K562 (cell line): ENCODE measurements around the gene ZNRD2. TPM values are rescaled to one million over a fixed set of nuclear protein-coding genes. Genes with fewer than 3 reads are reported as not detected.

Source experiments
- ATF7 ChIP-seq: fragments of 450-650 bp; IDR thresholded peaks from 2 replicates; pipeline ENCODE4 v1.7.1; 2014; ENCODE audit warnings: mild to moderate bottlenecking, moderate library complexity
- BHLHE40 ChIP-seq: IDR thresholded peaks from 2 replicates; pipeline ENCODE4 v1.6.1; 2011; ENCODE audit warnings: low read length, improper control_type of control experiment
- CREB1 ChIP-seq, 2 experiments: sonication (generic) in 1 of 2; formaldehyde crosslinking in 1 of 2; IDR thresholded peaks; 2 replicates each; pipeline versions ENCODE4 v1.6.1 to v1.8.0; 2012 to 2022; ENCODE audit warnings: inconsistent platforms in 1 of 2, mild to moderate bottlenecking in 1 of 2, missing genetic modification reagents in 1 of 2, moderate library complexity in 1 of 2
- DPF2 ChIP-seq: fragments of 450-650 bp; IDR thresholded peaks from 2 replicates; pipeline ENCODE4 v1.6.1; 2016
- E2F3 ChIP-seq: fragments of 250-450 bp; sonication (Bioruptor Pico); IDR thresholded peaks from 2 replicates; pipeline ENCODE4 v1.4.0; 2020; ENCODE audit warnings: mild to moderate bottlenecking
- FOXM1 ChIP-seq, 2 experiments: fragments of 450-650 bp in 1 of 2; sonication (generic) in 1 of 2; formaldehyde crosslinking in 1 of 2; IDR thresholded peaks; 2 replicates each; pipeline versions ENCODE4 v1.6.1 to v1.9.0; 2017 to 2022; ENCODE audit warnings: low read depth in 2 of 2, mild to moderate bottlenecking in 2 of 2, missing genetic modification reagents in 1 of 2, moderate library complexity in 1 of 2
- IRF9 ChIP-seq: fragments of 450-650 bp; IDR thresholded peaks from 2 replicates; pipeline ENCODE4 v1.6.1; 2016; ENCODE audit warnings: missing biosample characterization, missing genetic modification characterization
- NBN ChIP-seq: fragments of 450-650 bp; IDR thresholded peaks from 2 replicates; pipeline ENCODE4 v1.6.1; 2016; ENCODE audit warnings: low read depth, mild to moderate bottlenecking
- NEUROD1 ChIP-seq: fragments of 150-350 bp; IDR thresholded peaks from 2 replicates; pipeline ENCODE4 v1.6.1; 2014; ENCODE audit warnings: borderline replicate concordance, low read length, low read depth; ENCODE audit not compliant: partially characterized antibody
- NKRF ChIP-seq: fragments of 450-650 bp; IDR thresholded peaks from 2 replicates; pipeline ENCODE4 v1.6.1; 2016; ENCODE audit warnings: borderline replicate concordance
- RCOR1 ChIP-seq, 2 experiments: IDR thresholded peaks; 2 replicates each; pipeline ENCODE4 v1.6.1; 2012; ENCODE audit warnings: low read depth in 2 of 2, low read length in 2 of 2, borderline replicate concordance in 1 of 2, improper control_type of control experiment in 1 of 2
- SMARCC2 ChIP-seq: fragments of 450-650 bp; IDR thresholded peaks from 2 replicates; pipeline ENCODE4 v1.6.1; 2017; ENCODE audit warnings: antibody characterized with exemption, moderate library complexity, mild to moderate bottlenecking, low read depth
- STAG1 ChIP-seq: sonication (generic); formaldehyde crosslinking; IDR thresholded peaks from 2 replicates; pipeline ENCODE4 v1.5.0; 2020; ENCODE audit warnings: missing genetic modification reagents, borderline replicate concordance
- USF2 ChIP-seq: sonication (generic); formaldehyde crosslinking; IDR thresholded peaks from 2 replicates; pipeline ENCODE4 v1.5.0; 2020; ENCODE audit warnings: missing genetic modification reagents
- ZBTB26 ChIP-seq: fragments of 450-650 bp; formaldehyde crosslinking; IDR thresholded peaks from 2 replicates; pipeline ENCODE4 v1.4.0; 2022; ENCODE audit warnings: missing genetic modification characterization
- ZBTB5 ChIP-seq: fragments of 450-650 bp; IDR thresholded peaks from 2 replicates; pipeline ENCODE4 v1.6.1; 2017; ENCODE audit warnings: antibody characterized with exemption
- ZBTB8A ChIP-seq: fragments of 450-650 bp; IDR thresholded peaks from 2 replicates; pipeline ENCODE4 v1.6.1; 2018; ENCODE audit warnings: mild to moderate bottlenecking, moderate library complexity; ENCODE audit not compliant: partially characterized antibody
- ZNF121 ChIP-seq: sonication (generic); formaldehyde crosslinking; conservative IDR thresholded peaks from 2 replicates; pipeline ENCODE4 v1.8.0; 2022; ENCODE audit warnings: missing genetic modification reagents
- ZNF253 ChIP-seq: fragments of 250-450 bp; sonication (Bioruptor Pico); conservative IDR thresholded peaks from 2 replicates; pipeline ENCODE4 v1.6.1; 2021; ENCODE audit warnings: mild to moderate bottlenecking
- ZNF444 ChIP-seq: fragments of 250-450 bp; sonication (Bioruptor Pico); IDR thresholded peaks from 2 replicates; pipeline ENCODE4 v1.4.0; 2020; ENCODE audit warnings: mild to moderate bottlenecking, moderate library complexity
- ZNF780A ChIP-seq: fragments of 250-450 bp; sonication (Bioruptor Pico); IDR thresholded peaks from 2 replicates; pipeline ENCODE4 v1.5.0; 2021; ENCODE audit warnings: mild to moderate bottlenecking
- polyA plus RNA-seq, 8 experiments: library from polyadenylated mRNA; depleted of rRNA in 4 of 8; stranded (reverse) in 5 of 8; unstranded in 3 of 8; fragments of >200 nt; fragmentation: Nextera tagmentation in 2 of 8; fragmentation: Illumina TruSeq in 1 of 8; extraction: Ambion mirVana in 2 of 8; extraction: Trizol in 1 of 8; gene quantifications; 2 replicates each; pipeline versions ENCODE4 v1.2.1 to v1.2.3, GENCODE V29; 2011 to 2014; ENCODE audit warnings: inconsistent platforms in 1 of 8, missing spikeins in 1 of 8
- total RNA-seq, 7 experiments: library from RNA; depleted of rRNA in 6 of 7; stranded (reverse); fragments of >200 nt in 6 of 7; fragmentation: Illumina TruSeq in 2 of 7; extraction: Trizol in 2 of 7; gene quantifications; 2 replicates each; pipeline versions ENCODE4 v1.2.1 to v1.2.3, GENCODE V29; 2011 to 2021; ENCODE audit warnings: low replicate concordance in 1 of 7

Gene ZNRD2
- total and polyA plus RNA-seq, 9 of the 15 experiments (the other 6 are each of a cell fraction or from before 2014, with no cell fraction given): 13.4 to 129 (median 60.4) TPM

GRCh38 chr11:65571940-65572339 is 1.7 kb downstream of the ZNRD2 start (continued):
- TF ChIP-seq IRF9: no peak
- TF ChIP-seq FOXM1 (IDR thresholded peaks at IDR 0.05; ENCODE audit: low read depth): no peak
- TF ChIP-seq FOXM1 (CRISPR knock-in tag; IDR thresholded peaks at IDR 0.05; ENCODE audit: low read depth): 0 out of 2 replicates have a peak, but pooled peaks have one; percentile 12
- TF ChIP-seq USF2 (CRISPR knock-in tag): no peak
- TF ChIP-seq ZNF444 (CRISPR knock-in tag): no peak
- TF ChIP-seq SMARCC2: no peak
- TF ChIP-seq ZNF253 (CRISPR knock-in tag): no peak
- no peak for TF ChIP-seq CREB1 (IDR thresholded peaks at IDR 0.05)
- no peak; the same call in 1 of the 2 replicates for TF ChIP-seq CREB1 (CRISPR knock-in tag; IDR thresholded peaks at IDR 0.05)
- peak; percentile 51; the same call in 1 of the 2 replicates for TF ChIP-seq NKRF
- no peak for TF ChIP-seq E2F3 (CRISPR knock-in tag)
- TF ChIP-seq DPF2: 0 out of 2 replicates have a peak, but pooled peaks have one; percentile 34
- no peak for TF ChIP-seq ZBTB5
- no peak for TF ChIP-seq NBN
- TF ChIP-seq ZNF121 (CRISPR knock-in tag): no peak
- no peak for TF ChIP-seq ZBTB26 (CRISPR knock-in tag)
- no peak for TF ChIP-seq ZBTB8A
- no peak for TF ChIP-seq NEUROD1
- TF ChIP-seq ATF7: 0 out of 2 replicates have a peak, but pooled peaks have one; percentile 28
- no peak for TF ChIP-seq ZNF780A (CRISPR knock-in tag)
- TF ChIP-seq BHLHE40: no peak
- 0 out of 4 replicates have a peak, but pooled peaks of 1 of the 2 experiments have one; percentile 20 for TF ChIP-seq RCOR1 (IDR thresholded peaks at IDR 0.05; ENCODE audit: borderline replicate concordance in 1 of 2, low read depth in 2 of 2, low read length in 2 of 2)
- TF ChIP-seq STAG1 (CRISPR knock-in tag): peak; percentile 58; the same call in 1 of the 2 replicates
